IMR-90 (cell line): Measurements from ENCODE around the gene PRXL2C. TPM values are rescaled to one million over a fixed set of nuclear protein-coding genes. Genes with fewer than 3 reads are reported as not detected.

Experiments
- ATAC-seq: fragments of 200-7000 bp; cut with Tn5 transposase; 2 replicates; pipeline ENCODE4 v1.9.1; 2020; ENCODE audit warnings: low read depth, mild to moderate bottlenecking, moderate library complexity
- BruUV-seq: library from RNA; stranded (reverse); fragments of 400-500 nt; replicated peaks from 2 replicates; lab custom pipeline; 2021; lab: Mats Ljungman, UMichigan
- CTCF ChIA-PET: fragments of 300-600 bp; formaldehyde crosslinking; extraction: SDS; loops from one replicate; lab custom pipeline; 2021; ENCODE audit warnings: antibody characterized with exemption; lab: Yijun Ruan, JAX
- POLR2A ChIA-PET: fragments of 300-600 bp; sonication (Branson Sonifier 250); formaldehyde crosslinking; loops from one replicate; lab custom pipeline; 2022; ENCODE audit warnings: antibody characterized with exemption; ENCODE audit not compliant: unreplicated experiment; lab: Charles Lee
- DNase-seq: peaks from one replicate; pipeline ENCODE4 v3.0.0; 2013
- H2AFZ ChIP-seq: replicated peaks from 2 replicates; pipeline ENCODE3; 2013; ENCODE audit warnings: low read length, mild to moderate bottlenecking; ENCODE audit not compliant: poor library complexity
- H2AK5ac ChIP-seq: 2 replicates; pipeline ENCODE4 v1.6.1; 2013; ENCODE audit warnings: low read depth, low read length, inconsistent platforms
- H2AK9ac ChIP-seq: replicated peaks from 2 replicates; pipeline ENCODE3; 2013; ENCODE audit warnings: mild to moderate bottlenecking, low read depth, low read length, moderate library complexity; ENCODE audit not compliant: poor library complexity
- H2BK120ac ChIP-seq: 2 replicates; pipeline ENCODE4 v1.6.1; 2013; ENCODE audit warnings: low read depth, low read length, inconsistent platforms
- H2BK15ac ChIP-seq: 3 replicates; pipeline ENCODE4 v1.6.1; 2013; ENCODE audit warnings: low read depth, low read length, inconsistent platforms
- H2BK20ac ChIP-seq: 2 replicates; pipeline ENCODE4 v1.6.1; 2013; ENCODE audit warnings: low read depth, mild to moderate bottlenecking, inconsistent platforms, low read length, moderate library complexity
- H2BK5ac ChIP-seq: 2 replicates; pipeline ENCODE4 v1.6.1; 2013; ENCODE audit warnings: mild to moderate bottlenecking, low read depth, low read length, inconsistent platforms; ENCODE audit not compliant: poor library complexity, severe bottlenecking
- H3K14ac ChIP-seq: replicated peaks from 2 replicates; pipeline ENCODE4 v1.6.1; 2013; ENCODE audit warnings: low read depth, low read length, inconsistent platforms
- H3K18ac ChIP-seq: 2 replicates; pipeline ENCODE4 v1.6.1; 2013; ENCODE audit warnings: low read depth, low read length, control low read depth
- H3K23ac ChIP-seq: 2 replicates; pipeline ENCODE4 v1.6.1; 2013; ENCODE audit warnings: low read depth, low read length, inconsistent platforms
- H3K27ac ChIP-seq: 2 replicates; pipeline ENCODE4 v1.5.1; 2013; ENCODE audit warnings: mild to moderate bottlenecking, control low read depth, low read length; ENCODE audit not compliant: insufficient read depth
- H3K27me3 ChIP-seq: 2 replicates; pipeline ENCODE4 v1.6.1; 2013; ENCODE audit warnings: low read length; ENCODE audit not compliant: control insufficient read depth, insufficient read depth
- H3K36me3 ChIP-seq: 2 replicates; pipeline ENCODE4 v1.6.1; 2013; ENCODE audit warnings: low read length, mixed read lengths; ENCODE audit not compliant: control insufficient read depth, insufficient read depth
- H3K4ac ChIP-seq: 2 replicates; pipeline ENCODE4 v1.6.1; 2013; ENCODE audit warnings: low read depth, low read length, inconsistent platforms
- H3K4me1 ChIP-seq: 2 replicates; pipeline ENCODE4 v1.6.1; 2013; ENCODE audit warnings: low read length, mixed read lengths; ENCODE audit not compliant: control insufficient read depth, insufficient read depth
- H3K4me2 ChIP-seq: 2 replicates; pipeline ENCODE4 v1.6.1; 2013; ENCODE audit warnings: low read depth, mild to moderate bottlenecking, control low read depth, low read length, moderate library complexity
- H3K4me3 ChIP-seq: 2 replicates; pipeline ENCODE4 v1.5.1; 2013; ENCODE audit warnings: low read depth, mild to moderate bottlenecking, control low read depth, low read length, moderate library complexity; ENCODE audit not compliant: insufficient read depth
- H3K56ac ChIP-seq: 2 replicates; pipeline ENCODE4 v1.6.1; 2013; ENCODE audit warnings: low read length, inconsistent platforms; ENCODE audit not compliant: insufficient read depth; ENCODE audit errors: extremely low read depth
- H3K79me1 ChIP-seq, 2 experiments: 2 replicates each; pipeline ENCODE4 v1.6.1; 2013; ENCODE audit warnings: low read length in 2 of 2, inconsistent platforms in 1 of 2, low read depth in 1 of 2
- H3K9ac ChIP-seq: 2 replicates; pipeline ENCODE4 v1.6.1; 2013; ENCODE audit warnings: low read depth, low read length, control low read depth
- H3K9me1 ChIP-seq: 2 replicates; pipeline ENCODE4 v1.6.1; 2013; ENCODE audit warnings: low read length, inconsistent platforms; ENCODE audit not compliant: insufficient read depth
- H3K9me3 ChIP-seq: 2 replicates; pipeline ENCODE4 v1.6.1; 2013; ENCODE audit warnings: low read length; ENCODE audit not compliant: control insufficient read depth, insufficient read depth
- H4K20me1 ChIP-seq: 2 replicates; pipeline ENCODE4 v1.6.1; 2013; ENCODE audit warnings: low read length, inconsistent platforms; ENCODE audit not compliant: insufficient read depth
- H4K5ac ChIP-seq: 2 replicates; pipeline ENCODE4 v1.6.1; 2013; ENCODE audit warnings: mild to moderate bottlenecking, low read depth, low read length, control low read depth
- H4K8ac ChIP-seq, 2 experiments: 2 replicates each; pipeline ENCODE4 v1.6.1; 2013; ENCODE audit warnings: low read depth in 2 of 2, low read length in 2 of 2, control low read depth in 1 of 2, inconsistent platforms in 1 of 2
- H4K91ac ChIP-seq: 2 replicates; pipeline ENCODE4 v1.6.1; 2013; ENCODE audit warnings: low read depth, low read length, inconsistent platforms; ENCODE audit not compliant: insufficient read depth
- BHLHE40 ChIP-seq: fragments of 150-350 bp; IDR thresholded peaks from 2 replicates; pipeline ENCODE4 v1.6.1; 2016; ENCODE audit warnings: mild to moderate bottlenecking, low read depth, low read length
- CEBPB ChIP-seq: IDR thresholded peaks from 2 replicates; pipeline ENCODE4 v1.6.1; 2012; ENCODE audit warnings: low read depth, low read length, improper control_type of control experiment
- CHD1 ChIP-seq: IDR thresholded peaks from 2 replicates; pipeline ENCODE4 v1.6.1; 2012; ENCODE audit warnings: low read depth, low read length, improper control_type of control experiment
- MAFK ChIP-seq: IDR thresholded peaks from 2 replicates; pipeline ENCODE4 v1.6.1; 2012; ENCODE audit warnings: low read depth, low read length, improper control_type of control experiment
- MAZ ChIP-seq: IDR thresholded peaks from 2 replicates; pipeline ENCODE4 v1.6.1; 2012; ENCODE audit warnings: low read depth, mild to moderate bottlenecking, low read length, improper control_type of control experiment, moderate library complexity, borderline replicate concordance
- MXI1 ChIP-seq: IDR thresholded peaks from 2 replicates; pipeline ENCODE4 v1.6.1; 2012; ENCODE audit warnings: low read depth, mild to moderate bottlenecking, low read length, moderate library complexity, borderline replicate concordance
- NFE2L2 ChIP-seq: fragments of 150-350 bp; IDR thresholded peaks from 2 replicates; pipeline ENCODE4 v1.6.1; 2016; ENCODE audit warnings: low read depth, mild to moderate bottlenecking, low read length
- RAD21 ChIP-seq: IDR thresholded peaks from 2 replicates; pipeline ENCODE4 v1.6.1; 2012; ENCODE audit warnings: low read length, improper control_type of control experiment
- RCOR1 ChIP-seq: IDR thresholded peaks from 2 replicates; pipeline ENCODE4 v1.6.1; 2012; ENCODE audit warnings: mild to moderate bottlenecking, low read length, improper control_type of control experiment; ENCODE audit not compliant: insufficient replicate concordance
- RFX5 ChIP-seq: IDR thresholded peaks from 2 replicates; pipeline ENCODE4 v1.8.0; 2012; ENCODE audit warnings: low read depth, mild to moderate bottlenecking, low read length, moderate library complexity
- SMC3 ChIP-seq: fragments of 150-350 bp; IDR thresholded peaks from 2 replicates; pipeline ENCODE4 v1.6.1; 2016; ENCODE audit warnings: low read depth, mild to moderate bottlenecking, antibody characterized with exemption, low read length, moderate library complexity
- WGBS, 2 experiments: methylation state at CpG; one replicate each; pipeline versions ENCODE4 v1.1.5 to v1.1.7; 2013; ENCODE audit warnings: missing lambda C conversion rate in 2 of 2; ENCODE audit not compliant: insufficient read length in 1 of 2; ENCODE audit errors: extremely low coverage in 2 of 2; 5-methylcytosine and 5-hydroxymethylcytosine counted together
- dilution Hi-C: fragments of 300-500 bp; cut with HindIII; formaldehyde crosslinking; loops from one replicate; pipeline ENCODE4 v1.14.3; 2018; ENCODE audit warnings: low sequenced_read_pairs; ENCODE audit not compliant: unreplicated experiment
- in situ Hi-C: fragments of 300-500 bp; cut with MboI; formaldehyde crosslinking; loops from 3 replicates; pipeline ENCODE4 v1.14.3; 2019; ENCODE audit warnings: low sequenced_read_pairs, inconsistent platforms, mixed read lengths
- intact Hi-C: fragments of 100-400 bp; cut with micrococcal nuclease; formaldehyde crosslinking; loops from 2 replicates; pipeline ENCODE4 v1.10.0; 2022
- polyA plus RNA-seq, 3 experiments: library from polyadenylated mRNA; depleted of rRNA; stranded (reverse); fragments of >200 nt; gene quantifications; 2 replicates each; pipeline ENCODE4 v1.2.3, GENCODE V29; 2012; ENCODE audit warnings: low replicate concordance in 1 of 3
- total RNA-seq: library from RNA; depleted of rRNA; stranded (reverse); fragments of >200 nt; gene quantifications from 2 replicates; pipeline ENCODE4 v1.2.3, GENCODE V29; 2012
- TF ChIP-seq, protein P1 (sequence below): conservative IDR thresholded peaks from 2 replicates; pipeline ENCODE4 v1.5.1; 2012; ENCODE audit warnings: mild to moderate bottlenecking, low read depth, low read length, improper control_type of control experiment
- TF ChIP-seq, protein P2 (sequence below): fragments of 150-350 bp; IDR thresholded peaks from 2 replicates; pipeline ENCODE4 v1.6.1; 2017; ENCODE audit warnings: mild to moderate bottlenecking, antibody characterized with exemption, low read length, low read depth
- TF ChIP-seq, protein P3 (sequence below): fragments of 150-350 bp; IDR thresholded peaks from 2 replicates; pipeline ENCODE4 v1.6.1; 2016; ENCODE audit warnings: low read depth, mild to moderate bottlenecking, low read length, moderate library complexity, borderline replicate concordance

PRXL2C gene
- total and polyA plus RNA-seq, 2 of the 4 experiments (the other 2 are of a cell fraction): 2.7 to 9.0 TPM

- Histone ChIP-seq H3K14ac (no peak overlapping the region; the same call in 1 of the 2 replicates), H3K4ac (no peak overlapping the region), H3K4me3 (no peak overlapping the region), H3K36me3 (no peaks in the 10 kb centered on the region), H3K9me1 (peaks cover 10% of the 10 kb centered on the region; the same call in 1 of the 2 replicates), H4K20me1 (0 out of 2 replicates have a peak, but pooled peaks cover 5% of the 10 kb centered on the region), H3K79me1 (peaks cover 16 to 59% of the 10 kb centered on the region in 2 experiments), H2BK15ac (no peak overlapping the region), H2BK20ac (no peak overlapping the region), H2AK9ac (no peak overlapping the region), H2BK120ac (no peak overlapping the region), H3K56ac (no peak overlapping the region), H3K9ac (no peak overlapping the region), H4K91ac (no peak overlapping the region), H4K8ac (no peak overlapping the region), H2BK5ac (no peak overlapping the region), H2AK5ac (no peak overlapping the region), H3K27me3 (no peaks in the 10 kb centered on the region), H3K4me1 (peaks cover 2% of the 10 kb centered on the region; the same call in 1 of the 2 replicates), H3K9me3 (no peaks in the 10 kb centered on the region), H3K18ac (no peak overlapping the region), H3K23ac (0 out of 2 replicates have a peak overlapping the region, but pooled peaks have one; percentile 17), H2AFZ (no peak overlapping the region), H3K27ac (no peak overlapping the region), H3K4me2 (no peak overlapping the region), H4K5ac (no peak overlapping the region)
- ATAC-seq (no peak), DNase-seq (peak; percentile 51)
- in situ Hi-C loops: no loop called here
- no TSS peak for BruUV-seq
- POLR2A ChIA-PET: interaction anchor here (0.6 kb wide), 1 partner anchor 54 kb away, joined by 3 read pairs; no protein-coding TSS in a partner anchor
- WGBS, 2 experiments: 67% methylated on average over 1 of the region's 8 CpGs; no CpG with 5 or more reads in 1 of the 2 experiments
- CTCF ChIA-PET: interaction anchor here (1.2 kb wide), 1 partner anchor 26 kb away, joined by 4 read pairs; no protein-coding TSS in a partner anchor
- intact Hi-C loops: no loop called here
- dilution Hi-C loops: no loop called here
- TF ChIP-seq SMC3 (no peak), RFX5 (no peak), MXI1 (no peak), RAD21 (no peak), BHLHE40 (no peak), CEBPB (no peak), MAFK (no peak), CHD1 (no peak), NFE2L2 (no peak), RCOR1 (no peak), MAZ (no peak)
- TF ChIP-seq, protein P1, sequence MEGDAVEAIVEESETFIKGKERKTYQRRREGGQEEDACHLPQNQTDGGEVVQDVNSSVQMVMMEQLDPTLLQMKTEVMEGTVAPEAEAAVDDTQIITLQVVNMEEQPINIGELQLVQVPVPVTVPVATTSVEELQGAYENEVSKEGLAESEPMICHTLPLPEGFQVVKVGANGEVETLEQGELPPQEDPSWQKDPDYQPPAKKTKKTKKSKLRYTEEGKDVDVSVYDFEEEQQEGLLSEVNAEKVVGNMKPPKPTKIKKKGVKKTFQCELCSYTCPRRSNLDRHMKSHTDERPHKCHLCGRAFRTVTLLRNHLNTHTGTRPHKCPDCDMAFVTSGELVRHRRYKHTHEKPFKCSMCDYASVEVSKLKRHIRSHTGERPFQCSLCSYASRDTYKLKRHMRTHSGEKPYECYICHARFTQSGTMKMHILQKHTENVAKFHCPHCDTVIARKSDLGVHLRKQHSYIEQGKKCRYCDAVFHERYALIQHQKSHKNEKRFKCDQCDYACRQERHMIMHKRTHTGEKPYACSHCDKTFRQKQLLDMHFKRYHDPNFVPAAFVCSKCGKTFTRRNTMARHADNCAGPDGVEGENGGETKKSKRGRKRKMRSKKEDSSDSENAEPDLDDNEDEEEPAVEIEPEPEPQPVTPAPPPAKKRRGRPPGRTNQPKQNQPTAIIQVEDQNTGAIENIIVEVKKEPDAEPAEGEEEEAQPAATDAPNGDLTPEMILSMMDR: no peak
- TF ChIP-seq, protein P2, sequence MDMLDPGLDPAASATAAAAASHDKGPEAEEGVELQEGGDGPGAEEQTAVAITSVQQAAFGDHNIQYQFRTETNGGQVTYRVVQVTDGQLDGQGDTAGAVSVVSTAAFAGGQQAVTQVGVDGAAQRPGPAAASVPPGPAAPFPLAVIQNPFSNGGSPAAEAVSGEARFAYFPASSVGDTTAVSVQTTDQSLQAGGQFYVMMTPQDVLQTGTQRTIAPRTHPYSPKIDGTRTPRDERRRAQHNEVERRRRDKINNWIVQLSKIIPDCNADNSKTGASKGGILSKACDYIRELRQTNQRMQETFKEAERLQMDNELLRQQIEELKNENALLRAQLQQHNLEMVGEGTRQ: no peak
- TF ChIP-seq, protein P3, sequence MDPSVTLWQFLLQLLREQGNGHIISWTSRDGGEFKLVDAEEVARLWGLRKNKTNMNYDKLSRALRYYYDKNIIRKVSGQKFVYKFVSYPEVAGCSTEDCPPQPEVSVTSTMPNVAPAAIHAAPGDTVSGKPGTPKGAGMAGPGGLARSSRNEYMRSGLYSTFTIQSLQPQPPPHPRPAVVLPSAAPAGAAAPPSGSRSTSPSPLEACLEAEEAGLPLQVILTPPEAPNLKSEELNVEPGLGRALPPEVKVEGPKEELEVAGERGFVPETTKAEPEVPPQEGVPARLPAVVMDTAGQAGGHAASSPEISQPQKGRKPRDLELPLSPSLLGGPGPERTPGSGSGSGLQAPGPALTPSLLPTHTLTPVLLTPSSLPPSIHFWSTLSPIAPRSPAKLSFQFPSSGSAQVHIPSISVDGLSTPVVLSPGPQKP: no peak
Measured at GRCh38 chr9:96603305-96604003, 51.7 kb downstream of the PRXL2C start.
